ENCODE data around the gene CA14.
"Not testable (repeated sequence)": the region's sequence is repeated elsewhere in the genome, so short reads cannot be mapped to it uniquely, and the experiment has no call there.

DNA sequence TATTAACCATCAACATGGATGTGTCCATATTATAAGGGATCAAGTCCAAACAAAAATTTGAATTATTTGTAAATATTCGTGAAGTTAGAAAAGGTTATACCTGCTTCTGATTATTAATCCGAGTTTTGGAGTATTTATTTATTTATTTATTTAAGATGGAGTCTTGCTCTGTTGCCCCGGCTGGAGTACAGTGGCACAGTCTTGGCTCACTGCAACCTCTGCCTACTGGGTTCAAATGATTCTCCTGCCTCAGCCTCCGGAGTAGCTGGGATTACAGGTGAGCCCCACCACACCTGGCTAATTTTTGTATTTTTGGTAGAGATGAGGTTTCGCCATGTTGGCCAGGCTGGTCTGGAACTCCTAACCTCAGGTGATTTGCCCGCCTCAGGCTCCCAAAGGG, 41.7 kb upstream of the CA14 start:
- TF ChIP-seq, protein P1, sequence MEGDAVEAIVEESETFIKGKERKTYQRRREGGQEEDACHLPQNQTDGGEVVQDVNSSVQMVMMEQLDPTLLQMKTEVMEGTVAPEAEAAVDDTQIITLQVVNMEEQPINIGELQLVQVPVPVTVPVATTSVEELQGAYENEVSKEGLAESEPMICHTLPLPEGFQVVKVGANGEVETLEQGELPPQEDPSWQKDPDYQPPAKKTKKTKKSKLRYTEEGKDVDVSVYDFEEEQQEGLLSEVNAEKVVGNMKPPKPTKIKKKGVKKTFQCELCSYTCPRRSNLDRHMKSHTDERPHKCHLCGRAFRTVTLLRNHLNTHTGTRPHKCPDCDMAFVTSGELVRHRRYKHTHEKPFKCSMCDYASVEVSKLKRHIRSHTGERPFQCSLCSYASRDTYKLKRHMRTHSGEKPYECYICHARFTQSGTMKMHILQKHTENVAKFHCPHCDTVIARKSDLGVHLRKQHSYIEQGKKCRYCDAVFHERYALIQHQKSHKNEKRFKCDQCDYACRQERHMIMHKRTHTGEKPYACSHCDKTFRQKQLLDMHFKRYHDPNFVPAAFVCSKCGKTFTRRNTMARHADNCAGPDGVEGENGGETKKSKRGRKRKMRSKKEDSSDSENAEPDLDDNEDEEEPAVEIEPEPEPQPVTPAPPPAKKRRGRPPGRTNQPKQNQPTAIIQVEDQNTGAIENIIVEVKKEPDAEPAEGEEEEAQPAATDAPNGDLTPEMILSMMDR (IDR thresholded peaks at IDR 0.05; ENCODE audit: insufficient read depth, low read length, poor library complexity, severe bottlenecking), result not testable (repeated sequence)
- TF ChIP-seq EZH2phosphoT487 (conservative IDR thresholded peaks at IDR 0.05; ENCODE audit: low read length), result not testable (repeated sequence)

Data from SU-DHL-6 (cell line).